Measurements from ENCODE around the gene ABCA13.

- TF ChIP-seq SIN3A (IDR thresholded peaks at IDR 0.05; ENCODE audit: borderline replicate concordance, insufficient read depth, low read depth, low read length) (no peak), CTCF (IDR thresholded peaks at IDR 0.05) (no peak), REST (IDR thresholded peaks at IDR 0.05; ENCODE audit: insufficient read depth in 1 of 2, low read depth in 2 of 2, low read length in 1 of 2) (no peak), POLR2AphosphoS5 (IDR thresholded peaks at IDR 0.05; ENCODE audit: low read depth, low read length) (no peak), TCF7L2 (IDR thresholded peaks at IDR 0.05; ENCODE audit: low read depth, low read length) (no peak)
Observed at GRCh38 chr7:48611993-48612392, 440.7 kb downstream of the ABCA13 start.

All from Panc1 (cell line).